Measurements from ENCODE around the gene SLC25A24.

DNA sequence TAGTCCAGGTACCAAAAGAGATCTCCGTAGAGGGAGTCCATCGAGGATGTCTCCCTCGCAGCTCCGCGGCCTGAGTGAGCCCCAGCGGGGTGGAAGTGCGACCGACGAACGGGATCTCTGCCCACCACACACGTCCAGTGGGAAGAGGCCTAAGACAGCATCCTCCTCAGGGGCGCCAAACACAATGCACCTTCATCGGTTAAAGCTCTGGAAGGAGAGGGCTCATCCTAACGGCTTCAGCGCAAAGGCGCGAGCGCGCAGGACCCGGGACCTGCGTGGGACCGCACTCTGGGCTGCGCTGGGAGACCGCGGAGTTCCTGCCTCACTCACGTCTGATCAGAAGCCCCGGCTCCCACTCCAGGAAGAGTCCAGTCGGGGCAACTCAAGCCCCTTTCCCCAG is 7.6 kb downstream of the SLC25A24 start:
- TF ChIP-seq, protein P1, sequence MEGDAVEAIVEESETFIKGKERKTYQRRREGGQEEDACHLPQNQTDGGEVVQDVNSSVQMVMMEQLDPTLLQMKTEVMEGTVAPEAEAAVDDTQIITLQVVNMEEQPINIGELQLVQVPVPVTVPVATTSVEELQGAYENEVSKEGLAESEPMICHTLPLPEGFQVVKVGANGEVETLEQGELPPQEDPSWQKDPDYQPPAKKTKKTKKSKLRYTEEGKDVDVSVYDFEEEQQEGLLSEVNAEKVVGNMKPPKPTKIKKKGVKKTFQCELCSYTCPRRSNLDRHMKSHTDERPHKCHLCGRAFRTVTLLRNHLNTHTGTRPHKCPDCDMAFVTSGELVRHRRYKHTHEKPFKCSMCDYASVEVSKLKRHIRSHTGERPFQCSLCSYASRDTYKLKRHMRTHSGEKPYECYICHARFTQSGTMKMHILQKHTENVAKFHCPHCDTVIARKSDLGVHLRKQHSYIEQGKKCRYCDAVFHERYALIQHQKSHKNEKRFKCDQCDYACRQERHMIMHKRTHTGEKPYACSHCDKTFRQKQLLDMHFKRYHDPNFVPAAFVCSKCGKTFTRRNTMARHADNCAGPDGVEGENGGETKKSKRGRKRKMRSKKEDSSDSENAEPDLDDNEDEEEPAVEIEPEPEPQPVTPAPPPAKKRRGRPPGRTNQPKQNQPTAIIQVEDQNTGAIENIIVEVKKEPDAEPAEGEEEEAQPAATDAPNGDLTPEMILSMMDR (IDR thresholded peaks at IDR 0.05; ENCODE audit: insufficient read depth, low read length, poor library complexity, severe bottlenecking), result no peak
- no peak for TF ChIP-seq EZH2phosphoT487 (conservative IDR thresholded peaks at IDR 0.05; ENCODE audit: low read length)

All from SU-DHL-6 (cell line).